Fibroblast of skin of abdomen (primary cell): ENCODE data around the gene DENND1B.
"Not testable (repeated sequence)": the region's sequence is repeated elsewhere in the genome, so short reads cannot be mapped to it uniquely, and the experiment has no call there.

Experiments used
- DNase-seq: peaks from one replicate; pipeline ENCODE4 v3.0.0-alpha.2; 2013

Gene DENND1B

GRCh38 chr1:197783510-197783948 lies 8.2 kb upstream of the DENND1B start:
- peak; percentile 69 for DNase-seq

GRCh38 chr1:197782722-197783360 lies 7.6 kb upstream of the DENND1B start:
- no peak for DNase-seq

- peak; percentile 59 for DNase-seq
These were observed 6.9 kb upstream of the DENND1B start for GRCh38 chr1:197781968-197782721.

- DNase-seq, result no peak
These were observed 4.6 kb upstream of the DENND1B start for GRCh38 chr1:197779921-197780320.

- no peak for DNase-seq
These were observed 3.2 kb upstream of the DENND1B start for GRCh38 chr1:197778366-197778945.

- DNase-seq, result peak; percentile 86
These were observed 1.2 kb upstream of the DENND1B start for GRCh38 chr1:197776351-197777105.

GRCh38 chr1:197774466-197775281 lies 606 bp downstream of the DENND1B start:
- DNase-seq, result peak; percentile 38

GRCh38 chr1:197773856-197774255 lies 1.4 kb downstream of the DENND1B start:
- no peak for DNase-seq

- no peak for DNase-seq
These were observed 3.2 kb downstream of the DENND1B start for GRCh38 chr1:197771904-197772556.

- DNase-seq, result no peak
These were observed 3.9 kb downstream of the DENND1B start for GRCh38 chr1:197771386-197771785.

- no peak for DNase-seq
These were observed 5.0 kb downstream of the DENND1B start for GRCh38 chr1:197770243-197770642.

GRCh38 chr1:197769287-197769686 lies 6.0 kb downstream of the DENND1B start:
- DNase-seq, result no peak

- DNase-seq, result no peak
These were observed 7.1 kb downstream of the DENND1B start for GRCh38 chr1:197768014-197768805.

- no peak for DNase-seq
These were observed 11.5 kb downstream of the DENND1B start for GRCh38 chr1:197763769-197764168.

GRCh38 chr1:197763307-197763706 lies 12.0 kb downstream of the DENND1B start:
- no peak for DNase-seq

- no peak for DNase-seq
These were observed 13.6 kb downstream of the DENND1B start for GRCh38 chr1:197761654-197762053.

- DNase-seq, result not testable (repeated sequence)
These were observed 19.7 kb downstream of the DENND1B start for GRCh38 chr1:197755553-197755952.

GRCh38 chr1:197752652-197753164 lies 22.6 kb downstream of the DENND1B start:
- not testable (repeated sequence) for DNase-seq

GRCh38 chr1:197750366-197750765 lies 24.9 kb downstream of the DENND1B start:
- no peak for DNase-seq

GRCh38 chr1:197745911-197746310 lies 29.4 kb downstream of the DENND1B start:
- DNase-seq, result no peak
